ENCODE data around the gene CCHCR1. TPM values are rescaled to one million over a fixed set of nuclear protein-coding genes. Genes with fewer than 3 reads are reported as not detected.

The CCHCR1 gene
- total RNA-seq, 2 donors from 2014 or later, result 15.6 to 28.7 TPM

- H3K4me3 ChIP-seq, result no peak overlapping the region
- no peaks in the 10 kb centered on the region for H3K27me3 ChIP-seq
- peaks cover 76% of the 10 kb centered on the region for H3K4me1 ChIP-seq
- peak in 2 of 4 donors; percentile 52 to 74 for DNase-seq
- WGBS, 2 donors, result 46 to 76% methylated on average over 13 to 22 of the region's 26 CpGs
- H3K27ac ChIP-seq, result peak overlapping the region in 1 of 4 donors; percentile 41
- no peaks in the 10 kb centered on the region for H3K36me3 ChIP-seq (replicated peaks in 1 of 2; ENCODE audit: insufficient read depth in 1 of 2, low read depth in 2 of 2)
- no peaks in the 10 kb centered on the region for H3K9me3 ChIP-seq
- peak; percentile 89 for ATAC-seq
- no peak for TF ChIP-seq POLR2A (IDR thresholded peaks at IDR 0.05)
- TF ChIP-seq CTCF (IDR thresholded peaks at IDR 0.05), result no peak
- intact Hi-C loops (cut with DNase I), result no loop called here
These were observed 22.9 kb upstream of the CCHCR1 start for GRCh38 chr6:31180500-31180899.

DNA sequence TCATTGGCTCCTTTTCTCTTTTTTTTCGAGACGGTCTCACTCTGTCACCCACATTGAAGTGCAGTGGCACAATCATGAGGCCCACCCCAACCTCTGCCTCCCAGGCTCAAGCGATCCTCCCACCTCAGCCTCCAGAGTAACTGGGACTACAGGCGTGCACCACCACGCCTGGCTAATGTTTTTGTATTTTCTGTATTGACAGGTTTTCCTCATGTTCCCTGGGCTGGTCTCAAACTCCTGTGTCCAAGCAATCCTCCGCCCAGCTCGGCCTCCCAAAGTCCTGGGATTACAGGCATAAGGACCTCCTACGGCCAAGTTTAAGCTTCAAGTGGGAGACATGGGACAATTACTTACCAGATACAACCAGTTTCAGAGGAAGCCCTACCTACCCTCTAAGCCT, 22.3 kb upstream of the CCHCR1 start:
- no peak for ATAC-seq
- 96% methylated on average over 8 of the region's 8 CpGs for WGBS, 2 donors
- H3K9me3 ChIP-seq, result no peaks in the 10 kb centered on the region
- no peaks in the 10 kb centered on the region for H3K36me3 ChIP-seq (replicated peaks in 1 of 2; ENCODE audit: insufficient read depth in 1 of 2, low read depth in 2 of 2)
- H3K27me3 ChIP-seq, result no peaks in the 10 kb centered on the region
- peak overlapping the region in 1 of 4 donors; percentile 41 for H3K27ac ChIP-seq
- intact Hi-C loops (cut with DNase I), result no loop called here
- H3K4me3 ChIP-seq, result no peak overlapping the region
- TF ChIP-seq POLR2A (IDR thresholded peaks at IDR 0.05) (no peak), CTCF (IDR thresholded peaks at IDR 0.05) (no peak)
- peaks cover 82% of the 10 kb centered on the region for H3K4me1 ChIP-seq
- no peak for DNase-seq

DNA sequence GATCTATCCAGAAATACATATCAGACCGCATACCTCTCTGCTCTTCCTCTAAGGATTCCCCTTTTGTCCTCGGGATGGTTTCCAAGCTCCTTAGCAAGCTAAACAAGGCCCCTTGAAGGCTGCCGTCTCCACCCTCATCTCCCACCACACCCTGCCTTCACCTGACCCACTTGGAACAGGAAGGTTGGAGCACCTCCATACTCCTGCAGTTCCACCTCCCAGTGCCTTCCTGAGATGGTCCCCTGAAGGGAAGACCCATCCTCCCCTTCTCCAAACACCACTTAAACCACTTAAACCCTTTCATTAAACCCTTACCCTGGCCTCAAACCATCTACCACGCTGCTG, 21.4 kb upstream of the CCHCR1 start:
- Histone ChIP-seq H3K4me3 (no peak overlapping the region), H3K27me3 (no peaks in the 10 kb centered on the region), H3K4me1 (peaks cover 88% of the 10 kb centered on the region), H3K27ac (peak overlapping the region in 1 of 4 donors; percentile 17), H3K36me3 (replicated peaks in 1 of 2; ENCODE audit: insufficient read depth in 1 of 2, low read depth in 2 of 2) (no peaks in the 10 kb centered on the region), H3K9me3 (no peaks in the 10 kb centered on the region)
- TF ChIP-seq CTCF (IDR thresholded peaks at IDR 0.05) (no peak), POLR2A (IDR thresholded peaks at IDR 0.05) (no peak)
- DNase-seq (no peak), ATAC-seq (no peak)
- intact Hi-C loops (cut with DNase I), result no loop called here
- 79 to 89% methylated on average over 4 of the region's 4 CpGs for WGBS, 2 donors

- no peak for TF ChIP-seq CTCF (IDR thresholded peaks at IDR 0.05)
- TF ChIP-seq POLR2A (IDR thresholded peaks at IDR 0.05), result no peak
- DNase-seq (no peak), ATAC-seq (no peak)
- Histone ChIP-seq H3K4me3 (no peak overlapping the region), H3K27ac (peak overlapping the region in 1 of 4 donors; percentile 17), H3K27me3 (no peaks in the 10 kb centered on the region), H3K9me3 (no peaks in the 10 kb centered on the region), H3K4me1 (peaks cover 88% of the 10 kb centered on the region), H3K36me3 (replicated peaks in 1 of 2; ENCODE audit: insufficient read depth in 1 of 2, low read depth in 2 of 2) (no peaks in the 10 kb centered on the region)
- WGBS, 2 donors, result 46 to 61% methylated on average over 8 of the region's 8 CpGs
- intact Hi-C loops (cut with DNase I), result no loop called here
These were observed 20.8 kb upstream of the CCHCR1 start for GRCh38 chr6:31178143-31179041.

DNA sequence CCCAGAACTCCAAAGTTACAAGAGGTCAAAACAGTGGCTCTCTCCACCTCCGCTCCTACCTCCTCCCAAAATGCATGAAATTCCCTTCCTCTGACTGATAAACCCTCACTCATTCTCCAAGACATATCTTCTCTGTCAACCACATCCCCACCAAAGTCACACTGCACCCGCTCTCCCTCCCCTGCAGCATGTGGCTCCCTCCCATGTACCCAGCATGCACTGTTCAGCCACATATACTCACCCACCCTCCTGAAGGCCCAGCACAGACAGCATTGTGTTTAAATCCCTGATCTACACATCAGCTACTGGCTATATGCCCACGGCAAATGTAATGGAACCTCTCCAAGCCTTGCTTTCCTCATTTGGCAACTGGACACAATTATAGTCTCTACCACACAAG, 18.4 kb upstream of the CCHCR1 start:
- DNase-seq, result no peak
- no peaks in the 10 kb centered on the region for H3K27me3 ChIP-seq
- peaks cover 74% of the 10 kb centered on the region for H3K4me1 ChIP-seq
- peak overlapping the region in 1 of 4 donors; percentile 18 for H3K27ac ChIP-seq
- no peak for ATAC-seq
- H3K9me3 ChIP-seq, result no peaks in the 10 kb centered on the region
- H3K36me3 ChIP-seq (replicated peaks in 1 of 2; ENCODE audit: insufficient read depth in 1 of 2, low read depth in 2 of 2), result no peaks in the 10 kb centered on the region
- no peak overlapping the region for H3K4me3 ChIP-seq
- 62 to 64% methylated on average over 3 of the region's 3 CpGs for whole genome bisulfite sequencing, 2 donors
- TF ChIP-seq CTCF (IDR thresholded peaks at IDR 0.05) (no peak), POLR2A (IDR thresholded peaks at IDR 0.05) (no peak)
- intact Hi-C loops (cut with DNase I), result no loop called here

All from body of pancreas (tissue), 4 donors.